Measurements from ENCODE around the gene DPM2. TPM values are rescaled to one million over a fixed set of nuclear protein-coding genes. Genes with fewer than 3 reads are reported as not detected.

The DPM2 gene
- total and polyA plus RNA-seq, 2 experiments from 2014 or later, result 36.6 to 92.4 TPM

- peak overlapping the region; percentile 13; the same call in 1 of the 2 replicates for H3K27ac Mint-ChIP-seq
- H3K36me3 Mint-ChIP-seq (ENCODE audit: low read depth), result peaks cover 36% of the 10 kb centered on the region
- H3K9me3 Mint-ChIP-seq, result no peaks in the 10 kb centered on the region; the same call in 1 of the 3 replicates
- no peaks in the 10 kb centered on the region for H3K9me2 ChIP-seq (ENCODE audit: insufficient read depth)
- H3K4me1 Mint-ChIP-seq, result peaks cover 56% of the 10 kb centered on the region
- H3F3A ChIP-seq (replicated peaks; ENCODE audit: low read depth), result peaks cover 24% of the 10 kb centered on the region
- peaks cover 36% of the 10 kb centered on the region for H3K27me3 Mint-ChIP-seq (ENCODE audit: insufficient read depth, low read depth, poor library complexity)
- peaks cover 32% of the 10 kb centered on the region for H3K4me1 ChIP-seq (ENCODE audit: insufficient read depth)
- no peaks in the 10 kb centered on the region for H3K36me3 ChIP-seq (ENCODE audit: insufficient read depth)
- no peaks in the 10 kb centered on the region; the same call in 1 of the 2 replicates for H4K20me1 ChIP-seq (replicated peaks; ENCODE audit: insufficient read depth)
- no peaks in the 10 kb centered on the region for H3K27me3 ChIP-seq (ENCODE audit: insufficient read depth)
- H3K27ac ChIP-seq (ENCODE audit: low read depth), result 0 out of 2 replicates have a peak overlapping the region, but pooled peaks have one; percentile 19
- no peak overlapping the region for H3K4me3 ChIP-seq
- H3K79me2 ChIP-seq (replicated peaks; ENCODE audit: insufficient read depth), result peaks cover 7% of the 10 kb centered on the region
- no peak overlapping the region for H2AFZ ChIP-seq
- DNase-seq (ENCODE audit: low spot score), result no peak
- no peak overlapping the region; the same call in 2 of the 3 replicates for H3K4me3 Mint-ChIP-seq
- H3K4me2 ChIP-seq, result no peak overlapping the region
- ATAC-seq, result no peak
- TF ChIP-seq POLR2AphosphoS5 (IDR thresholded peaks at IDR 0.05; ENCODE audit: low read depth) (no peak), CREB1 (CRISPR knock-in tag; IDR thresholded peaks at IDR 0.05; ENCODE audit: low read depth) (no peak), ZNF462 (CRISPR knock-in tag; IDR thresholded peaks at IDR 0.05) (no peak), EZH2phosphoT487 (IDR thresholded peaks at IDR 0.05; ENCODE audit: unreplicated experiment) (no peak), REST (IDR thresholded peaks at IDR 0.05; ENCODE audit: unreplicated experiment) (no peak), ZNF114 (CRISPR knock-in tag; IDR thresholded peaks at IDR 0.05) (no peak), JUNB (IDR thresholded peaks at IDR 0.05; ENCODE audit: unreplicated experiment) (no peak), CTCF (conservative IDR thresholded peaks at IDR 0.05; ENCODE audit: low read depth in 2 of 2) (no peak), EZH2 (IDR thresholded peaks at IDR 0.05; ENCODE audit: low read depth, unreplicated experiment) (no peak)
Observed at GRCh38 chr9:127940593-127940992, 2.9 kb upstream of the DPM2 start.
